ENCODE measurements around the gene UBE3D. TPM values are rescaled to one million over a fixed set of nuclear protein-coding genes. Genes with fewer than 3 reads are reported as not detected.

UBE3D gene
- total RNA-seq, 1 donor from 2014 or later, result 7.4 TPM

GRCh38 chr6:82889143-82889542 lies 176.5 kb downstream of the UBE3D start:
- H3K9me3 ChIP-seq (ENCODE audit: insufficient read depth, low read depth, low read length), result no peaks in the 10 kb centered on the region
- FAIRE-seq, result no peak

GRCh38 chr6:82882363-82883023 lies 183.1 kb downstream of the UBE3D start:
- Mint-ChIP-seq H3K27me3 (ENCODE audit: low read depth, unreplicated experiment) (peaks cover 2% of the 10 kb centered on the region), H3K36me3 (ENCODE audit: low read depth, unreplicated experiment) (no peaks in the 10 kb centered on the region), H3K4me1 (ENCODE audit: low read depth, unreplicated experiment) (peaks cover 5% of the 10 kb centered on the region), H3K4me3 (ENCODE audit: unreplicated experiment) (no peak overlapping the region), H3K27ac (ENCODE audit: unreplicated experiment) (no peak overlapping the region), H3K9me3 (ENCODE audit: unreplicated experiment) (no peaks in the 10 kb centered on the region)
- FAIRE-seq, result no peak
- no peaks in the 10 kb centered on the region for H3K36me3 ChIP-seq (ENCODE audit: insufficient read depth, low read length)
- TF ChIP-seq EZH2 (IDR thresholded peaks at IDR 0.05; ENCODE audit: insufficient read depth, low read length), result no peak
- TF ChIP-seq, protein P1, sequence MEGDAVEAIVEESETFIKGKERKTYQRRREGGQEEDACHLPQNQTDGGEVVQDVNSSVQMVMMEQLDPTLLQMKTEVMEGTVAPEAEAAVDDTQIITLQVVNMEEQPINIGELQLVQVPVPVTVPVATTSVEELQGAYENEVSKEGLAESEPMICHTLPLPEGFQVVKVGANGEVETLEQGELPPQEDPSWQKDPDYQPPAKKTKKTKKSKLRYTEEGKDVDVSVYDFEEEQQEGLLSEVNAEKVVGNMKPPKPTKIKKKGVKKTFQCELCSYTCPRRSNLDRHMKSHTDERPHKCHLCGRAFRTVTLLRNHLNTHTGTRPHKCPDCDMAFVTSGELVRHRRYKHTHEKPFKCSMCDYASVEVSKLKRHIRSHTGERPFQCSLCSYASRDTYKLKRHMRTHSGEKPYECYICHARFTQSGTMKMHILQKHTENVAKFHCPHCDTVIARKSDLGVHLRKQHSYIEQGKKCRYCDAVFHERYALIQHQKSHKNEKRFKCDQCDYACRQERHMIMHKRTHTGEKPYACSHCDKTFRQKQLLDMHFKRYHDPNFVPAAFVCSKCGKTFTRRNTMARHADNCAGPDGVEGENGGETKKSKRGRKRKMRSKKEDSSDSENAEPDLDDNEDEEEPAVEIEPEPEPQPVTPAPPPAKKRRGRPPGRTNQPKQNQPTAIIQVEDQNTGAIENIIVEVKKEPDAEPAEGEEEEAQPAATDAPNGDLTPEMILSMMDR (IDR thresholded peaks at IDR 0.05; ENCODE audit: insufficient read depth, low read depth, low read length), result no peak
- no peak overlapping the region for H3K9ac ChIP-seq (ENCODE audit: low read length)
- H3K27ac ChIP-seq (ENCODE audit: low read depth, low read length), result no peak overlapping the region
- peaks cover 9% of the 10 kb centered on the region for H3K4me1 ChIP-seq (ENCODE audit: insufficient read depth, low read length)
- no peak overlapping the region for H3K4me3 ChIP-seq (ENCODE audit: insufficient read depth, low read depth, low read length)
- no peak overlapping the region for H2AFZ ChIP-seq (ENCODE audit: low read depth, low read length)
- H3K9me3 ChIP-seq (ENCODE audit: insufficient read depth, low read depth, low read length), result no peaks in the 10 kb centered on the region
- no peak overlapping the region for H3K4me2 ChIP-seq (ENCODE audit: low read length)
- DNase-seq (ENCODE audit: low read depth), result no peak
- no peaks in the 10 kb centered on the region for H3K27me3 ChIP-seq (ENCODE audit: insufficient read depth, low read length)
- no peaks in the 10 kb centered on the region for H4K20me1 ChIP-seq (ENCODE audit: insufficient read depth, low read length)
- no peaks in the 10 kb centered on the region for H3K79me2 ChIP-seq (ENCODE audit: insufficient read depth, low read length)

More at GRCh38 chr6:82889143-82889542, 176.5 kb downstream of the UBE3D start:
- Mint-ChIP-seq H3K27ac (ENCODE audit: unreplicated experiment) (no peak overlapping the region), H3K4me3 (ENCODE audit: unreplicated experiment) (no peak overlapping the region), H3K27me3 (ENCODE audit: low read depth, unreplicated experiment) (no peaks in the 10 kb centered on the region), H3K4me1 (ENCODE audit: low read depth, unreplicated experiment) (peaks cover 4% of the 10 kb centered on the region), H3K9me3 (ENCODE audit: unreplicated experiment) (no peaks in the 10 kb centered on the region), H3K36me3 (ENCODE audit: low read depth, unreplicated experiment) (peaks cover 6% of the 10 kb centered on the region)
- no peak overlapping the region for H3K27ac ChIP-seq (ENCODE audit: low read depth, low read length)
- no peaks in the 10 kb centered on the region for H3K27me3 ChIP-seq (ENCODE audit: insufficient read depth, low read length)
- no peak overlapping the region for H3K4me3 ChIP-seq (ENCODE audit: insufficient read depth, low read depth, low read length)
- H4K20me1 ChIP-seq (ENCODE audit: insufficient read depth, low read length), result no peaks in the 10 kb centered on the region
- no peak for DNase-seq (ENCODE audit: low read depth)
- no peaks in the 10 kb centered on the region for H3K4me1 ChIP-seq (ENCODE audit: insufficient read depth, low read length)
- H3K4me2 ChIP-seq (ENCODE audit: low read length), result no peak overlapping the region
- TF ChIP-seq, protein P1 (IDR thresholded peaks at IDR 0.05; ENCODE audit: insufficient read depth, low read depth, low read length), result no peak
- TF ChIP-seq EZH2 (IDR thresholded peaks at IDR 0.05; ENCODE audit: insufficient read depth, low read length), result no peak
- no peaks in the 10 kb centered on the region for H3K79me2 ChIP-seq (ENCODE audit: insufficient read depth, low read length)
- no peak overlapping the region for H2AFZ ChIP-seq (ENCODE audit: low read depth, low read length)
- no peaks in the 10 kb centered on the region for H3K36me3 ChIP-seq (ENCODE audit: insufficient read depth, low read length)
- H3K9ac ChIP-seq (ENCODE audit: low read length), result no peak overlapping the region

DNA sequence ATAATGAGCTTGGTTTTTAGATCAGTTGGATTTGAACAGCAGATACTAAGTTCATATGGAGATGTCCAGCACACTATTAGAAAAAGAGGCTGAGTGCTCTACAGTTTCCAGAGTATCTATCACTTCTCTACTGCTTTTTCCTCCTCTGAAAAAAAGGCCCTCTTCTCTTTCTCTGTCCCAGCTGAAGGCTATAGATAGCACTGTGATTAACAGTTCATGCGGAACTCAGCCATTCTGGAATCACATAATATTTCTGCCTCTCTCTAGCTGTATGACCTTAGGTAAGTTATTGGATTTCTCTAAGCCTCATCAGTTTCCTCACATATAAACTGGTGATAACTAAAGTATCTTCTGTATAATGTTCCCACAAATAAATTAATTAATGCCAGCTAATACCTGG lies 184.1 kb downstream of the UBE3D start:
- H2AFZ ChIP-seq (ENCODE audit: low read depth, low read length), result no peak overlapping the region
- TF ChIP-seq, protein P1 (IDR thresholded peaks at IDR 0.05; ENCODE audit: insufficient read depth, low read depth, low read length), result no peak
- no peak for TF ChIP-seq EZH2 (IDR thresholded peaks at IDR 0.05; ENCODE audit: insufficient read depth, low read length)
- Mint-ChIP-seq H3K9me3 (ENCODE audit: unreplicated experiment) (no peaks in the 10 kb centered on the region), H3K4me1 (ENCODE audit: low read depth, unreplicated experiment) (peaks cover 10% of the 10 kb centered on the region), H3K27ac (ENCODE audit: unreplicated experiment) (no peak overlapping the region), H3K27me3 (ENCODE audit: low read depth, unreplicated experiment) (peaks cover 2% of the 10 kb centered on the region), H3K36me3 (ENCODE audit: low read depth, unreplicated experiment) (no peaks in the 10 kb centered on the region), H3K4me3 (ENCODE audit: unreplicated experiment) (no peak overlapping the region)
- no peak overlapping the region for H3K9ac ChIP-seq (ENCODE audit: low read length)
- H3K36me3 ChIP-seq (ENCODE audit: insufficient read depth, low read length), result no peaks in the 10 kb centered on the region
- H3K4me2 ChIP-seq (ENCODE audit: low read length), result no peak overlapping the region
- DNase-seq (ENCODE audit: low read depth) (no peak), FAIRE-seq (no peak)
- no peaks in the 10 kb centered on the region for H3K27me3 ChIP-seq (ENCODE audit: insufficient read depth, low read length)
- no peaks in the 10 kb centered on the region for H4K20me1 ChIP-seq (ENCODE audit: insufficient read depth, low read length)
- H3K79me2 ChIP-seq (ENCODE audit: insufficient read depth, low read length), result no peaks in the 10 kb centered on the region
- H3K27ac ChIP-seq (ENCODE audit: low read depth, low read length), result no peak overlapping the region
- no peaks in the 10 kb centered on the region for H3K9me3 ChIP-seq (ENCODE audit: insufficient read depth, low read depth, low read length)
- H3K4me1 ChIP-seq (ENCODE audit: insufficient read depth, low read length), result peaks cover 17% of the 10 kb centered on the region
- H3K4me3 ChIP-seq (ENCODE audit: insufficient read depth, low read depth, low read length), result no peak overlapping the region
